Ovary (tissue), 9 donors: ENCODE measurements around the gene IER5. TPM values are rescaled to one million over a fixed set of nuclear protein-coding genes. Genes with fewer than 3 reads are reported as not detected.

Experiments used
- DNase-seq, 5 donors: peaks; one replicate each; pipeline ENCODE4 v3.0.0-alpha.2; 2019 to 2020
- H3K27ac ChIP-seq, 2 donors: fragments of 200-600 bp; one replicate each; pipeline versions ENCODE4 v1.5.1 to v1.8.0; 2019 to 2022
- H3K27me3 ChIP-seq: fragments of 200-600 bp; one replicate; pipeline ENCODE4 v1.8.0; 2022
- H3K36me3 ChIP-seq: fragments of 200-600 bp; sonication (generic); one replicate; pipeline ENCODE4 v1.5.1; 2019
- H3K4me1 ChIP-seq: one replicate; pipeline ENCODE4 v1.8.1; 2013; ENCODE audit warnings: mild to moderate bottlenecking, moderate library complexity; ENCODE audit not compliant: insufficient read depth
- H3K4me3 ChIP-seq: fragments of 200-600 bp; sonication (generic); one replicate; pipeline ENCODE4 v1.5.1; 2017
- H3K9me3 ChIP-seq, 2 donors: fragments of 200-600 bp in 1 of 2; sonication (generic) in 1 of 2; one replicate each; pipeline versions ENCODE4 v1.5.1 to v1.8.1; 2013 to 2019; ENCODE audit warnings: mild to moderate bottlenecking in 1 of 2, moderate library complexity in 1 of 2
- CTCF ChIP-seq, 3 donors: fragments of 450-650 bp in 2 of 3; fragments of 200-600 bp in 1 of 3; IDR thresholded peaks; one replicate each; pipeline versions ENCODE4 v1.5.1 to v1.8.0; 2016 to 2022; ENCODE audit warnings: antibody characterized with exemption in 3 of 3, mild to moderate bottlenecking in 1 of 3
- EP300 ChIP-seq: sonication (generic); formaldehyde crosslinking; IDR thresholded peaks from one replicate; pipeline ENCODE4 v1.6.1; 2017; ENCODE audit warnings: antibody characterized with exemption
- POLR2A ChIP-seq: fragments of 450-650 bp; IDR thresholded peaks from one replicate; pipeline ENCODE4 v1.6.1; 2017; ENCODE audit warnings: antibody characterized with exemption, mild to moderate bottlenecking, moderate library complexity
- WGBS, 3 donors: extraction: QIAGEN DNeasy Blood & Tissue Kit in 1 of 3; methylation state at CpG; one replicate each; pipeline versions ENCODE4 v1.1.5 to v1.1.7; 2013 to 2017; 5-methylcytosine and 5-hydroxymethylcytosine counted together
- intact Hi-C, 4 donors: fragments of 100-400 bp; cut with DNase I; formaldehyde crosslinking; loops; one replicate each; pipeline versions ENCODE4 v1.11.0 to v1.15.1; 2022 to 2023
- polyA plus RNA-seq, 2 donors: library from polyadenylated mRNA; stranded (reverse); fragments of 200-250 nt in 1 of 2; fragments of 350-450 nt in 1 of 2; fragmentation: Illumina TruSeq in 1 of 2; extraction: RNeasy Lipid Tissue Mini Kit (QIAGEN cat#74804) in 1 of 2; gene quantifications; one replicate each; pipeline ENCODE4 v1.2.3, GENCODE V29; 2013 to 2014
- total RNA-seq, 7 donors: library from RNA; depleted of rRNA in 2 of 7; stranded (reverse); fragments of >200 nt in 2 of 7; fragmentation: NEBNext Ultra II Directional in 3 of 7; extraction: Animal tissue kit (Norgen Biotek cat#: 25700) in 3 of 7; gene quantifications; one replicate each; pipeline versions ENCODE4 v1.1.0 to v1.2.4, GENCODE V29; 2016 to 2023
- donor health status: DM: no; HTN: no; CAD: no; lungs with moderate emphysema.
- donor health status: DM: no; HTN: no; CAD: no.
- donor health status: Bipolar disorder and iron deficiency.
- donor health status: DM: yes; HTN: yes; CAD: no.
- donor health status: DM: no; HTN: no; CAD: no.
- donor health status: DM: yes; HTN: yes; CAD: no.

The IER5 gene
- total and polyA plus RNA-seq, 9 donors = 2.5 to 43.4 (median 5.7) TPM

- H3K4me3 ChIP-seq = no peak overlapping the region
- no peaks in the 10 kb centered on the region for H3K9me3 ChIP-seq
- intact Hi-C loops = no loop called here
- TF ChIP-seq EP300 (no peak), CTCF (IDR thresholded peaks at IDR 0.05) (no peak), POLR2A (no peak)
- peaks cover 15% of the 10 kb centered on the region for H3K4me1 ChIP-seq
- 21 to 34% (median 26%) methylated on average over 7 of the region's 7 CpGs for WGBS, 3 donors
- no peaks in the 10 kb centered on the region for H3K27me3 ChIP-seq
- H3K36me3 ChIP-seq = no peaks in the 10 kb centered on the region
- H3K27ac ChIP-seq = no peak overlapping the region
- DNase-seq = no peak
Observed at GRCh38 chr1:181097242-181097641, 8.7 kb downstream of the IER5 start.

GRCh38 chr1:181099152-181100014, 10.9 kb downstream of the IER5 start:
- Histone ChIP-seq H3K4me1 (peaks cover 17% of the 10 kb centered on the region), H3K27ac (no peak overlapping the region), H3K27me3 (no peaks in the 10 kb centered on the region), H3K4me3 (no peak overlapping the region), H3K36me3 (no peaks in the 10 kb centered on the region), H3K9me3 (no peaks in the 10 kb centered on the region)
- 25 to 33% (median 28%) methylated on average over 11 of the region's 11 CpGs for WGBS, 3 donors
- intact Hi-C loops = no loop called here
- no peak for TF ChIP-seq POLR2A
- no peak for DNase-seq

GRCh38 chr1:181100015-181100905, 11.8 kb downstream of the IER5 start:
- Histone ChIP-seq H3K27me3 (no peaks in the 10 kb centered on the region), H3K36me3 (no peaks in the 10 kb centered on the region), H3K4me1 (peaks cover 17% of the 10 kb centered on the region), H3K9me3 (no peaks in the 10 kb centered on the region), H3K27ac (no peak overlapping the region), H3K4me3 (no peak overlapping the region)
- intact Hi-C loops = no loop called here
- WGBS, 3 donors = 32 to 40% (median 32%) methylated on average over 10 of the region's 10 CpGs
- DNase-seq = no peak
- TF ChIP-seq POLR2A = no peak
- TF ChIP-seq CTCF (IDR thresholded peaks at IDR 0.05) = no peak
- no peak for TF ChIP-seq EP300

- WGBS, 3 donors = 87 to 92% (median 91%) methylated on average over 4 of the region's 4 CpGs
- Histone ChIP-seq H3K9me3 (no peaks in the 10 kb centered on the region), H3K4me3 (no peak overlapping the region), H3K36me3 (no peaks in the 10 kb centered on the region), H3K27ac (no peak overlapping the region), H3K4me1 (peaks cover 17% of the 10 kb centered on the region), H3K27me3 (no peaks in the 10 kb centered on the region)
- no peak for DNase-seq
- intact Hi-C loops = no loop called here
- no peak for TF ChIP-seq CTCF (IDR thresholded peaks at IDR 0.05)
- TF ChIP-seq POLR2A = no peak
- no peak for TF ChIP-seq EP300
Observed at GRCh38 chr1:181100934-181101333, 12.4 kb downstream of the IER5 start.
